LNCAP (cell line): Measurements from ENCODE around the gene ATP6V0A4.

Experiments used
- CTCF ChIP-seq: fragments of 450-650 bp; IDR thresholded peaks from 2 replicates; pipeline ENCODE4 v1.5.1; 2017; ENCODE audit warnings: mild to moderate bottlenecking

The ATP6V0A4 gene

DNA sequence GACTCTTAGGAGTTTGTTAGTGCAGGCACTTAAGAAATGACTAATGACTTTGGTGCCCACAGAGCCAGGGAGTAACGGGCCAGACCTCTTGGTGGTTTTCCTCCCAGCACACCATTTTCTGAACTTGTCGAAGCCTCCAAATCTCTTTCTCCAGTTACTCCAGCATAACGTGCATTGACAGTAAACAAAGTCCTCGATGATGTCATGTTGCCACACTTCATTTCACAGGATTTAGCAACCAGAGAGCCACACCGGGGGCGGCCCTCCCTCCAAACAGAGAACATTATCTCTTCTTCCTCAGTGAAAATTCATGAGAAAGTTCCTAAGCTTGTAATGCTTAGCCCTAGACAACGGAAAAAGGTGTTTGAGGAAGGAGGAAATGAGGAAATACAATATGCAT, 92.8 kb downstream of the ATP6V0A4 start:
- no peak for TF ChIP-seq CTCF

- no peak for TF ChIP-seq CTCF
These were observed 96.5 kb downstream of the ATP6V0A4 start for GRCh38 chr7:138701537-138701923.

DNA sequence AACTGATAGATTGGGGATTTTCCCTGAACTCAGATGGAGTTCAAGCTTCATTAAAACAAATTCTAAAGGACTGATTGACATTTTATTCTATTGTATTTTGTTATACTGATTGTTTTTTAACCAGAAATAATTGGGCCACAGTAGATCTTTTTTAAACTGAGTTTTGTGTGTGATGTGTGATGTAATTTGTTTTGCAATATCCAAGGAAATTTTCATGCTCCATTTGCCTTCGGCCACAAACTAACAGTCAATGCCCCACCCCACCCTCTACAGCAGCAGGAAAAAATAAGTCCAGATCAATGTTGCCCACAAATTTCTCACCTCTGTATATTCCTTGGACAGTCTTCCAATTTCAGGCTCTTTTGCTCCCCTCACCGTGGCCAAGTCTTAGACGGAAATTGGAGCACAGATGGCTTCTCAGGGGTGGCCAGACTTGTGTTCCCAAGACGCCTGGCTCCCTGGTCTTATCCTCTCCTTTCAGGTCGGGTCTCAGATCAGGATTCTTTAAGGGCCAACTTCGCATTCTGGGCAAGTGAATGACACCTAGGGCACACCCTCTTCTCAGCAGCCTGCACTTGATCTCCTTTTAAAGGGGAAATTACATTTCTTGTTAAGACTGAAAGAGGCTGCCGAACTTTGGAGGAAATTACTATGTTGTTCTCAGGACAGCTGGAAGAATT, 97.0 kb downstream of the ATP6V0A4 start, which contains the start of gene SVOPL:
Gene SVOPL, minus strand, starts transcription at position 506 of the 680 bp plus-strand sequence. CDS start 22,317 bp downstream, outside the sequence.
- no peak for TF ChIP-seq CTCF

DNA sequence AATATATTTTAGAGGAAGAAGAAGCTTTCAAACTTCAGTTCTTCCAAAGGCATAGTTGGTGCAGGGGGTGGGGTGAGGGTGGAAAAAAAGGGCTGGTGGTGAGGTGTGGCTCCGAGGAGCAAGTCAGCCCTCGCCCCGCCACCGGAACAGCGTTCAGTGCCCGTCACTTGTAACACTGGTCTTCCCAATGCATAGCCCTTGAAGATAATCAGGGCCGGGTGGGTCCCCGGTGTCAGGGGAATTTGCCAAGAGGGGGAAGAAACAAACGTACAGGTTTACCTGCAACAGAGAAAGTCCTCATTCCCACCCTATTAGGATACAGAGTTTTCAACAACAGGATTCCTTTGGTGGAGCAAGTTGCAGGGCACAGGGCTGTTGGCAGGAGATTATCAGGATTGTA, 98.3 kb downstream of the ATP6V0A4 start:
- no peak for TF ChIP-seq CTCF

- no peak for TF ChIP-seq CTCF
These were observed 99.7 kb downstream of the ATP6V0A4 start for GRCh38 chr7:138698281-138698680.

- no peak for TF ChIP-seq CTCF
These were observed 100.3 kb downstream of the ATP6V0A4 start for GRCh38 chr7:138697535-138698182.

GRCh38 chr7:138695106-138695505, 102.9 kb downstream of the ATP6V0A4 start:
- TF ChIP-seq CTCF: no peak
